ENCODE measurements around the gene CCDC43. TPM values are rescaled to one million over a fixed set of nuclear protein-coding genes. Genes with fewer than 3 reads are reported as not detected.
A peak's percentile ranks its signal among the peaks of the same experiment; 100 is the strongest.
"Not testable (repeated sequence)": the region's sequence is repeated elsewhere in the genome, so short reads cannot be mapped to it uniquely, and the experiment has no call there.

Gene CCDC43
- total RNA-seq, 3 donors from 2014 or later (not counting 1 experiment from before 2014, with no cell fraction given) = 20.2 to 26.9 (median 23.7) TPM

GRCh38 chr17:44719444-44719843 is 29.9 kb upstream of the CCDC43 start:
- DNase-seq = no peak
- H3K4me1 Mint-ChIP-seq = no peaks in the 10 kb centered on the region
- no peak for TF ChIP-seq CTCF (IDR thresholded peaks at IDR 0.05)
- Histone ChIP-seq H3K4me3 (ENCODE audit: low read length) (no peak overlapping the region), H3K27me3 (ENCODE audit: control insufficient read depth, insufficient read depth, low read length) (no peaks in the 10 kb centered on the region), H3K4me1 (ENCODE audit: control insufficient read depth, insufficient read depth, low read length) (no peaks in the 10 kb centered on the region), H3K36me3 (ENCODE audit: control insufficient read depth, insufficient read depth, low read length) (no peaks in the 10 kb centered on the region), H3K27ac (ENCODE audit: low read length) (no peak overlapping the region), H3K9me3 (ENCODE audit: control insufficient read depth, insufficient read depth, low read length) (no peaks in the 10 kb centered on the region)
- 100% methylated on average over 1 of the region's 1 CpG for WGBS (ENCODE audit: insufficient coverage)
- no peak overlapping the region for H3K4me3 Mint-ChIP-seq
- no peak overlapping the region for H3K27ac Mint-ChIP-seq
- H3K27me3 Mint-ChIP-seq (ENCODE audit: low read depth in 2 of 2) = no peaks in the 10 kb centered on the region
- H3K36me3 Mint-ChIP-seq = no peaks in the 10 kb centered on the region
- intact Hi-C loops (cut with micrococcal nuclease) = no loop called here
- no peak for ATAC-seq
- H3K9me3 Mint-ChIP-seq = no peaks in the 10 kb centered on the region

GRCh38 chr17:44708401-44709263 is 19.1 kb upstream of the CCDC43 start, which contains the start of gene DBF4B:
Gene DBF4B (plus strand): TSS chr17:44708665. CDS start chr17:44708821, 156 bp downstream.
- Histone ChIP-seq H3K27me3 (ENCODE audit: control insufficient read depth, insufficient read depth, low read length) (no peaks in the 10 kb centered on the region), H3K4me1 (ENCODE audit: control insufficient read depth, insufficient read depth, low read length) (peaks cover 10% of the 10 kb centered on the region), H3K4me3 (ENCODE audit: low read length) (peak within 1 kb of the TSS; percentile 76), H3K27ac (ENCODE audit: low read length) (peak within 1 kb of the TSS; percentile 4), H3K36me3 (ENCODE audit: control insufficient read depth, insufficient read depth, low read length) (no peaks in the 10 kb centered on the region), H3K9me3 (ENCODE audit: control insufficient read depth, insufficient read depth, low read length) (no peaks in the 10 kb centered on the region)
- intact Hi-C loops (cut with micrococcal nuclease) = loop anchor here (1.0 kb wide), 1 partner anchor 19 kb away; the partner anchor contains the start of gene CCDC43
- H3K4me1 Mint-ChIP-seq = no peaks in the 10 kb centered on the region
- no peak within 1 kb of the TSS for H3K4me3 Mint-ChIP-seq
- under 1% methylated on average over 52 of the region's 52 CpGs for WGBS (ENCODE audit: insufficient coverage)
- H3K9me3 Mint-ChIP-seq = no peaks in the 10 kb centered on the region
- DNase-seq = peak; percentile 74 to 95
- ATAC-seq = peak; percentile 93 to 98 (median 98)
- no peak for TF ChIP-seq CTCF (IDR thresholded peaks at IDR 0.05)
- peaks cover 3 to 9% of the 10 kb centered on the region in 2 donors for H3K27me3 Mint-ChIP-seq (ENCODE audit: low read depth in 2 of 2)
- no peaks in the 10 kb centered on the region for H3K36me3 Mint-ChIP-seq
- no peak within 1 kb of the TSS for H3K27ac Mint-ChIP-seq

- Histone ChIP-seq H3K27ac (ENCODE audit: low read length) (peak overlapping the region; percentile 4), H3K36me3 (ENCODE audit: control insufficient read depth, insufficient read depth, low read length) (no peaks in the 10 kb centered on the region), H3K4me3 (ENCODE audit: low read length) (peak overlapping the region; percentile 76), H3K27me3 (ENCODE audit: control insufficient read depth, insufficient read depth, low read length) (no peaks in the 10 kb centered on the region), H3K9me3 (ENCODE audit: control insufficient read depth, insufficient read depth, low read length) (no peaks in the 10 kb centered on the region), H3K4me1 (ENCODE audit: control insufficient read depth, insufficient read depth, low read length) (peaks cover 10% of the 10 kb centered on the region)
- Mint-ChIP-seq H3K27ac (no peak overlapping the region), H3K27me3 (ENCODE audit: low read depth in 2 of 2) (peaks cover 3 to 9% of the 10 kb centered on the region in 2 donors), H3K4me1 (no peaks in the 10 kb centered on the region), H3K9me3 (no peaks in the 10 kb centered on the region), H3K36me3 (no peaks in the 10 kb centered on the region), H3K4me3 (no peak overlapping the region)
- TF ChIP-seq CTCF (IDR thresholded peaks at IDR 0.05) = no peak
- intact Hi-C loops (cut with micrococcal nuclease) = loop anchor here (1.0 kb wide), 1 partner anchor 19 kb away; the partner anchor contains the start of gene CCDC43
- WGBS (ENCODE audit: insufficient coverage) = 25% methylated on average over 4 of the region's 4 CpGs
- ATAC-seq (no peak), DNase-seq (peak in 1 of 2 donors; percentile 6)
Measured at GRCh38 chr17:44707755-44708400, 18.3 kb upstream of the CCDC43 start.

- H3K4me3 Mint-ChIP-seq; H3K36me3 Mint-ChIP-seq; H3K27ac Mint-ChIP-seq; DNase-seq; H3K9me3 ChIP-seq (ENCODE audit: control insufficient read depth, insufficient read depth, low read length); H3K36me3 ChIP-seq (ENCODE audit: control insufficient read depth, insufficient read depth, low read length); ATAC-seq; H3K4me1 Mint-ChIP-seq; H3K9me3 Mint-ChIP-seq; H3K27ac ChIP-seq (ENCODE audit: low read length); intact Hi-C loops (cut with micrococcal nuclease); H3K4me1 ChIP-seq (ENCODE audit: control insufficient read depth, insufficient read depth, low read length); H3K27me3 Mint-ChIP-seq (ENCODE audit: low read depth in 2 of 2); H3K4me3 ChIP-seq (ENCODE audit: low read length); H3K27me3 ChIP-seq (ENCODE audit: control insufficient read depth, insufficient read depth, low read length): not testable (repeated sequence)
- 99% methylated on average over 6 of the region's 10 CpGs for WGBS (ENCODE audit: insufficient coverage)
Measured at GRCh38 chr17:44700288-44700687, 10.7 kb upstream of the CCDC43 start.
